SJCRH30 (cell line): ENCODE results near the gene ANKRD17. TPM values are rescaled to one million over a fixed set of nuclear protein-coding genes. Genes with fewer than 3 reads are reported as not detected.
A peak's percentile ranks its signal among the peaks of the same experiment; 100 is the strongest.
"Not testable (repeated sequence)": the region's sequence is repeated elsewhere in the genome, so short reads cannot be mapped to it uniquely, and the experiment has no call there.

ENCODE experiments used
- DNase-seq, 2 experiments: peaks; one replicate each; pipeline ENCODE4 v3.0.0-alpha.2; 2015 to 2020
- H3K27ac ChIP-seq: fragments of 250-450 bp; sonication (Bioruptor Pico); 2 replicates; pipeline ENCODE4 v1.5.1; 2020; ENCODE audit warnings: mild to moderate bottlenecking, moderate library complexity
- H3K27me3 ChIP-seq: fragments of 250-450 bp; sonication (Bioruptor Pico); 2 replicates; pipeline ENCODE4 v1.5.1; 2020; ENCODE audit warnings: mild to moderate bottlenecking, moderate library complexity
- H3K36me3 ChIP-seq: fragments of 250-450 bp; sonication (Bioruptor Pico); 2 replicates; pipeline ENCODE4 v1.5.1; 2020; ENCODE audit warnings: mild to moderate bottlenecking, moderate library complexity
- H3K4me1 ChIP-seq: fragments of 250-450 bp; sonication (Bioruptor Pico); 2 replicates; pipeline ENCODE4 v1.5.1; 2020; ENCODE audit warnings: mild to moderate bottlenecking, moderate library complexity
- H3K4me3 ChIP-seq: fragments of 250-450 bp; sonication (Bioruptor Pico); 2 replicates; pipeline ENCODE4 v1.5.1; 2020; ENCODE audit warnings: mild to moderate bottlenecking, moderate library complexity
- H3K9me3 ChIP-seq: fragments of 250-450 bp; sonication (Bioruptor Pico); replicated peaks from 2 replicates; pipeline ENCODE4 v1.5.1; 2020; ENCODE audit warnings: mild to moderate bottlenecking, moderate library complexity
- total RNA-seq: library from RNA; depleted of rRNA; stranded (reverse); fragments of >200 nt; shearing (Covaris generic); gene quantifications from 2 replicates; pipeline ENCODE4 v1.2.3, GENCODE V29; 2014

ANKRD17 gene
- total RNA-seq, 1 experiment from 2014 or later = 82.3 TPM

- Histone ChIP-seq H3K4me1 (no peaks in the 10 kb centered on the region), H3K27me3 (no peaks in the 10 kb centered on the region), H3K9me3 (no peaks in the 10 kb centered on the region), H3K4me3 (no peak overlapping the region), H3K36me3 (peaks cover 62% of the 10 kb centered on the region), H3K27ac (no peak overlapping the region)
- no peak for DNase-seq
Observed at GRCh38 chr4:73230865-73231517, 27.6 kb downstream of the ANKRD17 start.

- not testable (repeated sequence) for H3K27ac ChIP-seq, H3K27me3 ChIP-seq, H3K4me1 ChIP-seq, H3K4me3 ChIP-seq, DNase-seq, H3K9me3 ChIP-seq
- peaks cover 44% of the 10 kb centered on the region for H3K36me3 ChIP-seq
Observed at GRCh38 chr4:73228800-73229199, 29.8 kb downstream of the ANKRD17 start.

- DNase-seq = no peak
- Histone ChIP-seq H3K9me3 (no peaks in the 10 kb centered on the region), H3K4me3 (no peak overlapping the region), H3K36me3 (peaks cover 22% of the 10 kb centered on the region), H3K4me1 (peaks cover 8% of the 10 kb centered on the region), H3K27me3 (no peaks in the 10 kb centered on the region), H3K27ac (no peak overlapping the region)
Observed at GRCh38 chr4:73224886-73225285, 33.7 kb downstream of the ANKRD17 start.

DNA sequence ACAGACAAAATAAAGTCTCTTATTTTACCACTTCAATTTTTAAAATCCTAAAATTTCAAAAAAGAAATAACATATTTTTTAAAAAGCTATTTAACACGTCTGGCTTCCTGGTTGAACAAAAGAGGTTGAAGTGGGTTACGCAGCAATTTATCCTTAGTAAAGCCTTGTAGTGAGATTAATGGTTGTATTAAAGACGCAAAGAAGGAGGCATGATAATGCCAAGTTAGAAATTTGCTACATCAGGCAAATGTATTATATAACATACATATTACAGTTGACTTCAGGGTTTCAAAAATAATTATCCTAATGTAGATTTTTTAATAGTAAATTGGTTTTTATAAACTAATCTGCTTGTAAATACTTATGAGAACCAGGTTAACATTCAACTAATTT lies 35.3 kb downstream of the ANKRD17 start:
- no peak for DNase-seq
- H3K36me3 ChIP-seq = peaks cover 18% of the 10 kb centered on the region
- no peaks in the 10 kb centered on the region for H3K9me3 ChIP-seq
- no peaks in the 10 kb centered on the region for H3K27me3 ChIP-seq
- H3K4me1 ChIP-seq = peaks cover 8% of the 10 kb centered on the region
- peak overlapping the region; percentile 71 for H3K27ac ChIP-seq
- H3K4me3 ChIP-seq = peak overlapping the region; percentile 65

- Histone ChIP-seq H3K4me3 (peak overlapping the region; percentile 65), H3K4me1 (peaks cover 8% of the 10 kb centered on the region), H3K27ac (peak overlapping the region; percentile 71), H3K9me3 (no peaks in the 10 kb centered on the region), H3K36me3 (peaks cover 14% of the 10 kb centered on the region; the same call in 1 of the 2 replicates), H3K27me3 (no peaks in the 10 kb centered on the region)
- peak; percentile 81 to 91 for DNase-seq
Observed at GRCh38 chr4:73222466-73223257, 35.9 kb downstream of the ANKRD17 start.

- Histone ChIP-seq H3K27me3 (no peaks in the 10 kb centered on the region), H3K27ac (no peak overlapping the region), H3K9me3 (no peaks in the 10 kb centered on the region), H3K36me3 (0 out of 2 replicates have a peak, but pooled peaks cover 13% of the 10 kb centered on the region), H3K4me1 (peaks cover 8% of the 10 kb centered on the region), H3K4me3 (peak overlapping the region; percentile 65; the same call in 1 of the 2 replicates)
- no peak for DNase-seq
Observed at GRCh38 chr4:73221734-73222133, 36.9 kb downstream of the ANKRD17 start.

GRCh38 chr4:73220815-73221214 lies 37.8 kb downstream of the ANKRD17 start:
- no peak for DNase-seq
- Histone ChIP-seq H3K27me3 (no peaks in the 10 kb centered on the region), H3K27ac (no peak overlapping the region), H3K4me1 (peaks cover 8% of the 10 kb centered on the region), H3K9me3 (no peaks in the 10 kb centered on the region), H3K4me3 (no peak overlapping the region), H3K36me3 (peaks cover 16% of the 10 kb centered on the region; the same call in 1 of the 2 replicates)

DNA sequence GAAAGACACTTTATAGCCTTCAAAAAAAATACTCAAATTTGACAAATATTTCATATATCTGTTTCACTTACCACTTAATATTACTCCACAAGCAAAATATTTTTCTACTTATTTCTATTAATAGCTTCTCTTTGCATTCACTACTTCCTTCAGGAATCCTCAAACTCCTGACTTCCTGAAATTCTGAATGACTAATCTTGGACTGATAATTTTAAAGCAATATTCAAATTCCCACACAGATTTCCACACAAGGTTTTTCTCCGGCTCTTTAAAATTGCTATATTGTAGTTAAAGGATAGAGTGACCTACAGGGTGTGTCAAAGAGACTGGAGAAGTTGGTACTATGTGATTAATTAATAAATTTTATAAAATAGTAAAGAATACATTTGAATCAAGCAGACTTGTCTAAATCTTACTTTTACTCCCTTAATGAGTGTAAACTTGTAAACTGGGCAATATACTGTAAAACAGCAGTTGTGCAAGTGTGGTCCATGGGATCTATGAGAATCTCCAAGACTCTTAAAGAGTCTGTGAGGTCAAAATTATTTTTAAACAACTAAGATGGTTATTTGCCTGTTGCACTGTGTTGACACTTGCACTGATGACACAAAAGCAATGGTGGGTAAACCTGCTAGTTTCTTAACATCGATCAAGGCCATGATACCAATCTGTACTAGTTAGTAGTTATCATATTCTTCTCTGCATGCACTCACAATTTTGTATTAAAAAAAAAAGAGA lies 44.5 kb downstream of the ANKRD17 start:
- no peaks in the 10 kb centered on the region for H3K27me3 ChIP-seq
- no peak overlapping the region for H3K4me3 ChIP-seq
- no peak overlapping the region for H3K27ac ChIP-seq
- no peaks in the 10 kb centered on the region; the same call in 1 of the 2 replicates for H3K9me3 ChIP-seq
- DNase-seq = no peak
- no peaks in the 10 kb centered on the region for H3K4me1 ChIP-seq
- H3K36me3 ChIP-seq = peaks cover 27% of the 10 kb centered on the region

- Histone ChIP-seq H3K4me3 (no peak overlapping the region), H3K9me3 (no peaks in the 10 kb centered on the region; the same call in 1 of the 2 replicates), H3K27me3 (no peaks in the 10 kb centered on the region), H3K36me3 (peaks cover 31% of the 10 kb centered on the region), H3K4me1 (no peaks in the 10 kb centered on the region), H3K27ac (no peak overlapping the region)
- DNase-seq = no peak
Observed at GRCh38 chr4:73212982-73213730, 45.4 kb downstream of the ANKRD17 start.

DNA sequence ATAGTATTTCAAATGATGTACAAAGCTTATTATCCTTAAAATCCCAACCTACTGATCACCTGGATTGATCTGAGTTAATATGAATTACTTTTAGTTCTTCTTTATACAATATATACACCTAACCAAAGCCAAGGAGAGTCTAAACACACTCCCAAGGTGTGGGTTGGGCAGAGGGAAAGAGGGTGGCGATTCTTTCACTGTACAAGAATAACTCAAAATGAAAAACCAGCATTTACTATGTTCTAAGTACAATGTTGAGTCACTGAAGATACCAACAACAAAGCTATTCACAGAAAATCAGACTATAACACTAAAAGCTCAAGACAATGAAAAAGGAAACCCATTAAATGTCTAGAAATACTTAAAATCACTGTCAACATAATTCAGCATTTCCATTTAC lies 46.6 kb downstream of the ANKRD17 start:
- Histone ChIP-seq H3K9me3 (no peaks in the 10 kb centered on the region; the same call in 1 of the 2 replicates), H3K4me3 (no peak overlapping the region), H3K27ac (no peak overlapping the region), H3K27me3 (no peaks in the 10 kb centered on the region), H3K36me3 (peaks cover 32% of the 10 kb centered on the region), H3K4me1 (no peaks in the 10 kb centered on the region)
- DNase-seq = no peak

DNA sequence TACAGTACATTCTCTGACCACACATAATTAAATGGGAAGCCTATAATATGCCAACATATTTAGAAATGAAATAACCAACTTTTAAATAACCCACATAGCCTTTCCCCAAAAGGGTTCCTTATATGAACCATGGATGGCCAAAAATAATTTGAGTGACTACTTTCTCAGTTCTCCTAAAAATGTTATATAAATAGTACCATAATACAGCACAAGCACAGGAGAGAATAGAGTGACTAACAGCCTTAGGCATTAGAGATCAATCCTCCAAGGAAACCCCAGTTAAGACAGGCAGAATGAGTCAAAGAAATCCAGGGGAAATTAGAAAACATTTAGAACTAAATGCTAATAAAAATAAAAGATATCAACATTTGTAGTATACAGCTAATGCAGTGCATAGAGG lies 50.2 kb downstream of the ANKRD17 start:
- Histone ChIP-seq H3K27ac (no peak overlapping the region), H3K4me1 (no peaks in the 10 kb centered on the region), H3K9me3 (no peaks in the 10 kb centered on the region; the same call in 1 of the 2 replicates), H3K4me3 (no peak overlapping the region), H3K27me3 (no peaks in the 10 kb centered on the region), H3K36me3 (peaks cover 25% of the 10 kb centered on the region)
- no peak for DNase-seq

GRCh38 chr4:73206236-73206635 lies 52.4 kb downstream of the ANKRD17 start:
- Histone ChIP-seq H3K27me3 (no peaks in the 10 kb centered on the region), H3K4me3 (no peak overlapping the region), H3K27ac (no peak overlapping the region), H3K9me3 (no peaks in the 10 kb centered on the region; the same call in 1 of the 2 replicates), H3K4me1 (no peaks in the 10 kb centered on the region), H3K36me3 (peaks cover 27% of the 10 kb centered on the region)
- DNase-seq = no peak

GRCh38 chr4:73205482-73205881 lies 53.1 kb downstream of the ANKRD17 start:
- Histone ChIP-seq H3K4me1 (no peaks in the 10 kb centered on the region), H3K36me3 (peaks cover 23% of the 10 kb centered on the region), H3K4me3 (no peak overlapping the region), H3K27ac (no peak overlapping the region), H3K27me3 (no peaks in the 10 kb centered on the region), H3K9me3 (no peaks in the 10 kb centered on the region; the same call in 1 of the 2 replicates)
- no peak for DNase-seq

GRCh38 chr4:73203976-73204375 lies 54.6 kb downstream of the ANKRD17 start:
- H3K9me3 ChIP-seq, H3K4me3 ChIP-seq, DNase-seq, H3K4me1 ChIP-seq, H3K27me3 ChIP-seq, H3K27ac ChIP-seq: not testable (repeated sequence)
- H3K36me3 ChIP-seq = peaks cover 29% of the 10 kb centered on the region
